IMR-90 (cell line): ENCODE measurements around the gene FCER1A. TPM values are rescaled to one million over a fixed set of nuclear protein-coding genes. Genes with fewer than 3 reads are reported as not detected.

Source experiments
- ATAC-seq: fragments of 200-7000 bp; cut with Tn5 transposase; 2 replicates; pipeline ENCODE4 v1.9.1; 2020; ENCODE audit warnings: low read depth, mild to moderate bottlenecking, moderate library complexity
- BruUV-seq: library from RNA; stranded (reverse); fragments of 400-500 nt; replicated peaks from 2 replicates; lab custom pipeline; 2021; lab: Mats Ljungman, UMichigan
- CTCF ChIA-PET: fragments of 300-600 bp; formaldehyde crosslinking; extraction: SDS; loops from one replicate; lab custom pipeline; 2021; ENCODE audit warnings: antibody characterized with exemption; lab: Yijun Ruan, JAX
- POLR2A ChIA-PET: fragments of 300-600 bp; sonication (Branson Sonifier 250); formaldehyde crosslinking; loops from one replicate; lab custom pipeline; 2022; ENCODE audit warnings: antibody characterized with exemption; ENCODE audit not compliant: unreplicated experiment; lab: Charles Lee
- DNase-seq: peaks from one replicate; pipeline ENCODE4 v3.0.0; 2013
- H2AFZ ChIP-seq: replicated peaks from 2 replicates; pipeline ENCODE3; 2013; ENCODE audit warnings: low read length, mild to moderate bottlenecking; ENCODE audit not compliant: poor library complexity
- H2AK5ac ChIP-seq: 2 replicates; pipeline ENCODE4 v1.6.1; 2013; ENCODE audit warnings: low read depth, low read length, inconsistent platforms
- H2AK9ac ChIP-seq: replicated peaks from 2 replicates; pipeline ENCODE3; 2013; ENCODE audit warnings: mild to moderate bottlenecking, low read depth, low read length, moderate library complexity; ENCODE audit not compliant: poor library complexity
- H2BK120ac ChIP-seq: 2 replicates; pipeline ENCODE4 v1.6.1; 2013; ENCODE audit warnings: low read depth, low read length, inconsistent platforms
- H2BK15ac ChIP-seq: 3 replicates; pipeline ENCODE4 v1.6.1; 2013; ENCODE audit warnings: low read depth, low read length, inconsistent platforms
- H2BK20ac ChIP-seq: 2 replicates; pipeline ENCODE4 v1.6.1; 2013; ENCODE audit warnings: low read depth, mild to moderate bottlenecking, inconsistent platforms, low read length, moderate library complexity
- H2BK5ac ChIP-seq: 2 replicates; pipeline ENCODE4 v1.6.1; 2013; ENCODE audit warnings: mild to moderate bottlenecking, low read depth, low read length, inconsistent platforms; ENCODE audit not compliant: poor library complexity, severe bottlenecking
- H3K14ac ChIP-seq: replicated peaks from 2 replicates; pipeline ENCODE4 v1.6.1; 2013; ENCODE audit warnings: low read depth, low read length, inconsistent platforms
- H3K18ac ChIP-seq: 2 replicates; pipeline ENCODE4 v1.6.1; 2013; ENCODE audit warnings: low read depth, low read length, control low read depth
- H3K23ac ChIP-seq: 2 replicates; pipeline ENCODE4 v1.6.1; 2013; ENCODE audit warnings: low read depth, low read length, inconsistent platforms
- H3K27ac ChIP-seq: 2 replicates; pipeline ENCODE4 v1.5.1; 2013; ENCODE audit warnings: mild to moderate bottlenecking, control low read depth, low read length; ENCODE audit not compliant: insufficient read depth
- H3K27me3 ChIP-seq: 2 replicates; pipeline ENCODE4 v1.6.1; 2013; ENCODE audit warnings: low read length; ENCODE audit not compliant: control insufficient read depth, insufficient read depth
- H3K36me3 ChIP-seq: 2 replicates; pipeline ENCODE4 v1.6.1; 2013; ENCODE audit warnings: low read length, mixed read lengths; ENCODE audit not compliant: control insufficient read depth, insufficient read depth
- H3K4ac ChIP-seq: 2 replicates; pipeline ENCODE4 v1.6.1; 2013; ENCODE audit warnings: low read depth, low read length, inconsistent platforms
- H3K4me1 ChIP-seq: 2 replicates; pipeline ENCODE4 v1.6.1; 2013; ENCODE audit warnings: low read length, mixed read lengths; ENCODE audit not compliant: control insufficient read depth, insufficient read depth
- H3K4me2 ChIP-seq: 2 replicates; pipeline ENCODE4 v1.6.1; 2013; ENCODE audit warnings: low read depth, mild to moderate bottlenecking, control low read depth, low read length, moderate library complexity
- H3K4me3 ChIP-seq: 2 replicates; pipeline ENCODE4 v1.5.1; 2013; ENCODE audit warnings: low read depth, mild to moderate bottlenecking, control low read depth, low read length, moderate library complexity; ENCODE audit not compliant: insufficient read depth
- H3K56ac ChIP-seq: 2 replicates; pipeline ENCODE4 v1.6.1; 2013; ENCODE audit warnings: low read length, inconsistent platforms; ENCODE audit not compliant: insufficient read depth; ENCODE audit errors: extremely low read depth
- H3K79me1 ChIP-seq, 2 experiments: 2 replicates each; pipeline ENCODE4 v1.6.1; 2013; ENCODE audit warnings: low read length in 2 of 2, inconsistent platforms in 1 of 2, low read depth in 1 of 2
- H3K9ac ChIP-seq: 2 replicates; pipeline ENCODE4 v1.6.1; 2013; ENCODE audit warnings: low read depth, low read length, control low read depth
- H3K9me1 ChIP-seq: 2 replicates; pipeline ENCODE4 v1.6.1; 2013; ENCODE audit warnings: low read length, inconsistent platforms; ENCODE audit not compliant: insufficient read depth
- H3K9me3 ChIP-seq: 2 replicates; pipeline ENCODE4 v1.6.1; 2013; ENCODE audit warnings: low read length; ENCODE audit not compliant: control insufficient read depth, insufficient read depth
- H4K20me1 ChIP-seq: 2 replicates; pipeline ENCODE4 v1.6.1; 2013; ENCODE audit warnings: low read length, inconsistent platforms; ENCODE audit not compliant: insufficient read depth
- H4K5ac ChIP-seq: 2 replicates; pipeline ENCODE4 v1.6.1; 2013; ENCODE audit warnings: mild to moderate bottlenecking, low read depth, low read length, control low read depth
- H4K8ac ChIP-seq, 2 experiments: 2 replicates each; pipeline ENCODE4 v1.6.1; 2013; ENCODE audit warnings: low read depth in 2 of 2, low read length in 2 of 2, control low read depth in 1 of 2, inconsistent platforms in 1 of 2
- H4K91ac ChIP-seq: 2 replicates; pipeline ENCODE4 v1.6.1; 2013; ENCODE audit warnings: low read depth, low read length, inconsistent platforms; ENCODE audit not compliant: insufficient read depth
- BHLHE40 ChIP-seq: fragments of 150-350 bp; IDR thresholded peaks from 2 replicates; pipeline ENCODE4 v1.6.1; 2016; ENCODE audit warnings: mild to moderate bottlenecking, low read depth, low read length
- CEBPB ChIP-seq: IDR thresholded peaks from 2 replicates; pipeline ENCODE4 v1.6.1; 2012; ENCODE audit warnings: low read depth, low read length, improper control_type of control experiment
- CHD1 ChIP-seq: IDR thresholded peaks from 2 replicates; pipeline ENCODE4 v1.6.1; 2012; ENCODE audit warnings: low read depth, low read length, improper control_type of control experiment
- CTCF ChIP-seq: conservative IDR thresholded peaks from 2 replicates; pipeline ENCODE4 v1.5.1; 2012; ENCODE audit warnings: mild to moderate bottlenecking, low read depth, low read length, improper control_type of control experiment
- ELK1 ChIP-seq: fragments of 150-350 bp; IDR thresholded peaks from 2 replicates; pipeline ENCODE4 v1.6.1; 2016; ENCODE audit warnings: low read depth, mild to moderate bottlenecking, low read length, moderate library complexity, borderline replicate concordance
- FOS ChIP-seq: fragments of 150-350 bp; IDR thresholded peaks from 2 replicates; pipeline ENCODE4 v1.6.1; 2016; ENCODE audit warnings: low read depth, low read length
- MAFK ChIP-seq: IDR thresholded peaks from 2 replicates; pipeline ENCODE4 v1.6.1; 2012; ENCODE audit warnings: low read depth, low read length, improper control_type of control experiment
- MAZ ChIP-seq: IDR thresholded peaks from 2 replicates; pipeline ENCODE4 v1.6.1; 2012; ENCODE audit warnings: low read depth, mild to moderate bottlenecking, low read length, improper control_type of control experiment, moderate library complexity, borderline replicate concordance
- NFE2L2 ChIP-seq: fragments of 150-350 bp; IDR thresholded peaks from 2 replicates; pipeline ENCODE4 v1.6.1; 2016; ENCODE audit warnings: low read depth, mild to moderate bottlenecking, low read length
- POLR2A ChIP-seq: IDR thresholded peaks from 2 replicates; pipeline ENCODE4 v1.6.1; 2012; ENCODE audit warnings: mild to moderate bottlenecking, low read depth, low read length
- RAD21 ChIP-seq: IDR thresholded peaks from 2 replicates; pipeline ENCODE4 v1.6.1; 2012; ENCODE audit warnings: low read length, improper control_type of control experiment
- RCOR1 ChIP-seq: IDR thresholded peaks from 2 replicates; pipeline ENCODE4 v1.6.1; 2012; ENCODE audit warnings: mild to moderate bottlenecking, low read length, improper control_type of control experiment; ENCODE audit not compliant: insufficient replicate concordance
- RFX5 ChIP-seq: IDR thresholded peaks from 2 replicates; pipeline ENCODE4 v1.8.0; 2012; ENCODE audit warnings: low read depth, mild to moderate bottlenecking, low read length, moderate library complexity
- SMC3 ChIP-seq: fragments of 150-350 bp; IDR thresholded peaks from 2 replicates; pipeline ENCODE4 v1.6.1; 2016; ENCODE audit warnings: low read depth, mild to moderate bottlenecking, antibody characterized with exemption, low read length, moderate library complexity
- USF2 ChIP-seq: fragments of 150-350 bp; IDR thresholded peaks from 2 replicates; pipeline ENCODE4 v1.6.1; 2017; ENCODE audit warnings: mild to moderate bottlenecking, antibody characterized with exemption, low read length, low read depth
- dilution Hi-C: fragments of 300-500 bp; cut with HindIII; formaldehyde crosslinking; loops from one replicate; pipeline ENCODE4 v1.14.3; 2018; ENCODE audit warnings: low sequenced_read_pairs; ENCODE audit not compliant: unreplicated experiment
- in situ Hi-C: fragments of 300-500 bp; cut with MboI; formaldehyde crosslinking; loops from 3 replicates; pipeline ENCODE4 v1.14.3; 2019; ENCODE audit warnings: low sequenced_read_pairs, inconsistent platforms, mixed read lengths
- intact Hi-C: fragments of 100-400 bp; cut with micrococcal nuclease; formaldehyde crosslinking; loops from 2 replicates; pipeline ENCODE4 v1.10.0; 2022
- polyA plus RNA-seq, 3 experiments: library from polyadenylated mRNA; depleted of rRNA; stranded (reverse); fragments of >200 nt; gene quantifications; 2 replicates each; pipeline ENCODE4 v1.2.3, GENCODE V29; 2012; ENCODE audit warnings: low replicate concordance in 1 of 3
- total RNA-seq: library from RNA; depleted of rRNA; stranded (reverse); fragments of >200 nt; gene quantifications from 2 replicates; pipeline ENCODE4 v1.2.3, GENCODE V29; 2012

Gene FCER1A
- total and polyA plus RNA-seq, 2 of the 4 experiments (the other 2 are of a cell fraction), result not detected

GRCh38 chr1:159261311-159261710, 40.8 kb upstream of the FCER1A start:
- no peaks in the 10 kb centered on the region for H3K36me3 ChIP-seq
- ATAC-seq (no peak), DNase-seq (no peak)
- H3K27me3 ChIP-seq, result no peaks in the 10 kb centered on the region
- in situ Hi-C loops, result no loop called here
- BruUV-seq, result no TSS peak
- no peak overlapping the region for H3K14ac ChIP-seq
- no peak for TF ChIP-seq ELK1
- no peak for TF ChIP-seq MAFK
- no peak for TF ChIP-seq MAZ
- no peak for TF ChIP-seq RAD21
- TF ChIP-seq CEBPB, result no peak
- TF ChIP-seq NFE2L2, result no peak
- no peak for TF ChIP-seq BHLHE40
- no peak for TF ChIP-seq CTCF
- no peak for TF ChIP-seq USF2
- no peak for TF ChIP-seq SMC3
- TF ChIP-seq CHD1, result no peak
- TF ChIP-seq RFX5, result no peak
- no peak for TF ChIP-seq RCOR1
- no peak for TF ChIP-seq POLR2A
- TF ChIP-seq FOS, result no peak
- no peak overlapping the region for H3K9ac ChIP-seq
- H3K79me1 ChIP-seq, result no peaks in the 10 kb centered on the region
- H2BK5ac ChIP-seq, result no peak overlapping the region
- no peaks in the 10 kb centered on the region for H3K9me1 ChIP-seq
- H3K56ac ChIP-seq, result no peak overlapping the region
- H3K4me1 ChIP-seq, result no peaks in the 10 kb centered on the region
- ChIA-PET CTCF (no interaction called here), POLR2A (no interaction called here)
- no peaks in the 10 kb centered on the region for H4K20me1 ChIP-seq
- H3K4me3 ChIP-seq, result no peak overlapping the region
- no peak overlapping the region for H3K23ac ChIP-seq
- H2BK120ac ChIP-seq, result no peak overlapping the region
- H3K18ac ChIP-seq, result no peak overlapping the region
- no peak overlapping the region for H2BK15ac ChIP-seq
- H2BK20ac ChIP-seq, result no peak overlapping the region
- no peak overlapping the region for H2AFZ ChIP-seq
- no peaks in the 10 kb centered on the region; the same call in 1 of the 2 replicates for H3K9me3 ChIP-seq
- no peak overlapping the region for H4K5ac ChIP-seq
- H3K4ac ChIP-seq, result no peak overlapping the region
- H3K27ac ChIP-seq, result no peak overlapping the region
- H4K91ac ChIP-seq, result no peak overlapping the region
- no peak overlapping the region for H3K4me2 ChIP-seq
- H2AK5ac ChIP-seq, result no peak overlapping the region
- intact Hi-C loops, result no loop called here
- dilution Hi-C loops, result no loop called here
- H2AK9ac ChIP-seq, result no peak overlapping the region
- H4K8ac ChIP-seq, result no peak overlapping the region
